HUES64 (cell line): ENCODE data around the gene ACOX2.

ENCODE experiments used
- H3K27ac ChIP-seq: 2 replicates; pipeline ENCODE4 v1.7.0; 2013; ENCODE audit warnings: low read depth, low read length, inconsistent platforms
- H3K27me3 ChIP-seq: 2 replicates; pipeline ENCODE4 v1.6.1; 2013; ENCODE audit warnings: mild to moderate bottlenecking, low read length; ENCODE audit not compliant: insufficient read depth
- H3K36me3 ChIP-seq: 2 replicates; pipeline ENCODE4 v1.6.1; 2013; ENCODE audit warnings: mild to moderate bottlenecking, low read length; ENCODE audit not compliant: insufficient read depth
- H3K4me1 ChIP-seq: 2 replicates; pipeline ENCODE4 v1.6.1; 2013; ENCODE audit warnings: mild to moderate bottlenecking, low read length, moderate library complexity; ENCODE audit not compliant: insufficient read depth
- H3K4me3 ChIP-seq: 2 replicates; pipeline ENCODE4 v1.5.1; 2013; ENCODE audit warnings: mild to moderate bottlenecking, low read length, moderate library complexity
- H3K9ac ChIP-seq: 2 replicates; pipeline ENCODE4 v1.6.1; 2013; ENCODE audit warnings: mild to moderate bottlenecking, low read depth, low read length
- H3K9me3 ChIP-seq: 2 replicates; pipeline ENCODE4 v1.6.1; 2013; ENCODE audit warnings: low read depth, low read length; ENCODE audit not compliant: insufficient read depth
- WGBS: fragments of 150-250, 120-280 bp; methylation state at CpG from one replicate; pipeline ENCODE4 v1.1.7; 2013; ENCODE audit warnings: missing lambda C conversion rate; 5-methylcytosine and 5-hydroxymethylcytosine counted together

The ACOX2 gene

GRCh38 chr3:58565621-58566397, 28.8 kb upstream of the ACOX2 start:
- peak overlapping the region; percentile 24; the same call in 1 of the 2 replicates for H3K27ac ChIP-seq
- WGBS = 51% methylated on average over 12 of the region's 12 CpGs
- H3K4me1 ChIP-seq = peaks cover 15% of the 10 kb centered on the region

GRCh38 chr3:58564456-58565160, 27.6 kb upstream of the ACOX2 start:
- no peaks in the 10 kb centered on the region for H3K36me3 ChIP-seq
- 85% methylated on average over 13 of the region's 13 CpGs for WGBS
- H3K4me1 ChIP-seq = peaks cover 15% of the 10 kb centered on the region
- H3K9me3 ChIP-seq = no peaks in the 10 kb centered on the region
- no peak overlapping the region for H3K27ac ChIP-seq
- H3K9ac ChIP-seq = no peak overlapping the region
- no peaks in the 10 kb centered on the region for H3K27me3 ChIP-seq
- H3K4me3 ChIP-seq = no peak overlapping the region

More at GRCh38 chr3:58565621-58566397, 28.8 kb upstream of the ACOX2 start:
- H3K4me3 ChIP-seq = no peak overlapping the region
- H3K36me3 ChIP-seq = no peaks in the 10 kb centered on the region
- no peak overlapping the region; the same call in 1 of the 2 replicates for H3K9ac ChIP-seq
- no peaks in the 10 kb centered on the region for H3K27me3 ChIP-seq
- H3K9me3 ChIP-seq = no peaks in the 10 kb centered on the region

- no peaks in the 10 kb centered on the region for H3K9me3 ChIP-seq
- H3K4me1 ChIP-seq = peaks cover 15% of the 10 kb centered on the region
- no peaks in the 10 kb centered on the region for H3K27me3 ChIP-seq
- no peak overlapping the region for H3K4me3 ChIP-seq
- no peak overlapping the region for H3K9ac ChIP-seq
- H3K36me3 ChIP-seq = no peaks in the 10 kb centered on the region
- H3K27ac ChIP-seq = no peak overlapping the region
- 98% methylated on average over 1 of the region's 1 CpG for WGBS
Measured at GRCh38 chr3:58564054-58564453, 27.1 kb upstream of the ACOX2 start.

- peaks cover 15% of the 10 kb centered on the region for H3K4me1 ChIP-seq
- H3K9ac ChIP-seq = no peak overlapping the region
- H3K27ac ChIP-seq = no peak overlapping the region
- H3K4me3 ChIP-seq = no peak overlapping the region
- no peaks in the 10 kb centered on the region for H3K27me3 ChIP-seq
- H3K36me3 ChIP-seq = no peaks in the 10 kb centered on the region
- 77% methylated on average over 6 of the region's 6 CpGs for WGBS
- no peaks in the 10 kb centered on the region for H3K9me3 ChIP-seq
Measured at GRCh38 chr3:58563386-58564035, 26.5 kb upstream of the ACOX2 start.

- peaks cover 15% of the 10 kb centered on the region for H3K4me1 ChIP-seq
- no peaks in the 10 kb centered on the region for H3K27me3 ChIP-seq
- no peak overlapping the region for H3K4me3 ChIP-seq
- no peak overlapping the region for H3K27ac ChIP-seq
- H3K9ac ChIP-seq = no peak overlapping the region
- no peaks in the 10 kb centered on the region for H3K36me3 ChIP-seq
- WGBS = 87% methylated on average over 4 of the region's 4 CpGs
- no peaks in the 10 kb centered on the region for H3K9me3 ChIP-seq
Measured at GRCh38 chr3:58562498-58562897, 25.5 kb upstream of the ACOX2 start.

- WGBS = 63% methylated on average over 12 of the region's 12 CpGs
- Histone ChIP-seq H3K36me3 (no peaks in the 10 kb centered on the region), H3K9ac (no peak overlapping the region), H3K27me3 (no peaks in the 10 kb centered on the region), H3K4me1 (peaks cover 9% of the 10 kb centered on the region), H3K4me3 (no peak overlapping the region), H3K27ac (peak overlapping the region; percentile 80), H3K9me3 (no peaks in the 10 kb centered on the region)
Measured at GRCh38 chr3:58560771-58561311, 23.9 kb upstream of the ACOX2 start.

GRCh38 chr3:58559586-58559985, 22.6 kb upstream of the ACOX2 start:
- Histone ChIP-seq H3K9ac (no peak overlapping the region), H3K9me3 (no peaks in the 10 kb centered on the region), H3K4me1 (no peaks in the 10 kb centered on the region), H3K27ac (no peak overlapping the region), H3K27me3 (no peaks in the 10 kb centered on the region), H3K36me3 (no peaks in the 10 kb centered on the region), H3K4me3 (no peak overlapping the region)
- WGBS = 70% methylated on average over 4 of the region's 5 CpGs

GRCh38 chr3:58557491-58557890, 20.5 kb upstream of the ACOX2 start:
- Histone ChIP-seq H3K36me3 (no peaks in the 10 kb centered on the region), H3K4me1 (no peaks in the 10 kb centered on the region), H3K9ac (no peak overlapping the region), H3K27me3 (no peaks in the 10 kb centered on the region), H3K9me3 (0 out of 2 replicates have a peak, but pooled peaks cover 4% of the 10 kb centered on the region), H3K4me3 (no peak overlapping the region), H3K27ac (no peak overlapping the region)
- WGBS = 91% methylated on average over 6 of the region's 6 CpGs

GRCh38 chr3:58556761-58557221, 19.8 kb upstream of the ACOX2 start:
- H3K9ac ChIP-seq = no peak overlapping the region
- WGBS = 71% methylated on average over 6 of the region's 6 CpGs
- H3K9me3 ChIP-seq = peaks cover 4% of the 10 kb centered on the region; the same call in 1 of the 2 replicates
- no peak overlapping the region for H3K4me3 ChIP-seq
- no peaks in the 10 kb centered on the region for H3K27me3 ChIP-seq
- no peak overlapping the region for H3K27ac ChIP-seq
- no peaks in the 10 kb centered on the region for H3K36me3 ChIP-seq
- no peaks in the 10 kb centered on the region for H3K4me1 ChIP-seq

- Histone ChIP-seq H3K36me3 (no peaks in the 10 kb centered on the region), H3K4me3 (no peak overlapping the region), H3K27ac (no peak overlapping the region), H3K9me3 (peaks cover 9% of the 10 kb centered on the region), H3K27me3 (no peaks in the 10 kb centered on the region), H3K4me1 (no peaks in the 10 kb centered on the region), H3K9ac (no peak overlapping the region)
- 98% methylated on average over 5 of the region's 5 CpGs for WGBS
Measured at GRCh38 chr3:58556001-58556400, 19.0 kb upstream of the ACOX2 start.

- Histone ChIP-seq H3K36me3 (no peaks in the 10 kb centered on the region), H3K9ac (no peak overlapping the region), H3K27ac (no peak overlapping the region), H3K9me3 (peaks cover 9% of the 10 kb centered on the region), H3K4me1 (no peaks in the 10 kb centered on the region), H3K4me3 (no peak overlapping the region), H3K27me3 (no peaks in the 10 kb centered on the region)
- 86% methylated on average over 2 of the region's 2 CpGs for WGBS
Measured at GRCh38 chr3:58555203-58555602, 18.2 kb upstream of the ACOX2 start.
